ENCODE data around the gene MCF2L2.

The MCF2L2 gene

DNA sequence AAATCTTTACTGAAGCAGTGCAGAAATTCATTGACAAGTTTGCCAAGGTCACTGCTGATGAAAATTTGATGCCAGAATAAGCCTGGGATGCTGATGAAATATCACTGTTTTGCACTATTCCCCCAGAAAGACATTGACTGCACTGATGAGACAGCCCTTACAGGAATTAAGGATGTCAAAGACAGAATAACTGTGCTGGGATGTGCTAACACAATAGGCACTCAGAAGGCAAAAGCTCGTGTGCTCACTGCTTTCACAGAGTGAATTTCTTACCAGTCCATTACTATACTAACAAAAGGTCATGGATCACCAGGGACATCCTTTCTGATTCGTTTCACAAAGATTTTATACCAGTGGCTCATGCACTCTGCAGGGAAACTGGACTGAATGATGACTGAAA lies 69.4 kb downstream of the MCF2L2 start:
- DNase-seq, result no peak

DNA sequence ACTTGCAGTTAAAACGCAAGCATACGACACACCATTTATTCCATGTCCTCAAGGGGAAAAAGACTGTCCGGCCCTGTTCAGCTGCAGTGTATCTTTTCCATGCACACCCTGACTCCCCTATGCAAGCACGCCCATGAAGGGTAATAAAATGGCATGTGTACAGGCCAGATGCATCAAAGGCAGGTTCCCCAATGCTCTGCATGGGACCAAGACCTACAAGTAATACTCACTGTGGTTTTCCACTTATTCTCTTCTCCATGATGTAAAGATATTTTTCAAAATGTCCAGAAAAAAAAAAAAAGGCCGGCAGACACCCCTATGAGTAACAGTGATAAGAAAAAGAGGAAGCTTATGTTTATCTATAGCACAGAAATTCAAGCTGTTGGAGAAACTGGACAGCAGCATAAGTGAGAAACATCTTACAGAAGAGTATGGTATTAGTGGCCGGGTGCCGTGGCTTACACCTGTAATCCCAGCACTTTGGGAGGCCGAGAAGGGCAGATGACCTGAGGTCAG lies 70.8 kb downstream of the MCF2L2 start:
- DNase-seq, result no peak

DNA sequence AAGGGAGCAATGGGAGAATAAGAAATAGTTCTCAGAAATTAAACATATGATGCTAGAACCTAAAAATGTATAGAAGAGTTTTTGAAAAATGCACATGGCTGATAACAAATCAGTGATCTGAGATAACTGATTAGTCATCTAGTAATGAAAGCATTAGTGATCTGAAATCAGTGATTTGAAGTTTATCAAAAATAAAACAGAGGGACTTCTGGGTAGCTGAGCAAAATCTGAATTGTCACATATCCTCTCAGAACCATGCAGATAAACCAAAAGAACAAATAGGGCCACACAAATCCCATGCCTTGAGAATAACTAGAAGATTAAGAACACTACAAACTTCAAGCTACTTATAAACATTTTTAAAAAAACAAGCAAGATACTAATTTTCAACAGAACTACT lies 71.5 kb downstream of the MCF2L2 start:
- no peak for DNase-seq

DNA sequence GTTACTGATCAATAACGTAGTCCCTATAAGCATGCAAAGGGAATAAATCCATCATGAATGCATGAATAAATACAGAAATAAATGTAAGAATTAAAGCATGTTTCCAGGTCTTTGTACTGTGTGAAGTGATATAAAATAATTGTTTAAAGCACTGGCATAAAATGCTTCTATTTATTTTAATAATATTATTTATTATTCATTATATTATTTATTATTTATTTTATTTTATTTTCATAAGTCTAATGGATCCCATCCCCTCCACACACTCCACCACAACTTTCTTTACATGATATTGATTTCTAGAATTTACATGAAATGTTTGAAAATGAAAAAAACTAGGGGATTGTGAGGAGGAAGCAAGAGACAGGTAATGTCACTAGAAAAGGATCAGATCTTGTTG lies 73.5 kb downstream of the MCF2L2 start:
- no peak for DNase-seq

GRCh38 chr3:183354325-183354831 lies 74.0 kb downstream of the MCF2L2 start:
- DNase-seq, result no peak

- no peak for DNase-seq
These were observed 75.0 kb downstream of the MCF2L2 start for GRCh38 chr3:183353421-183353820.

DNA sequence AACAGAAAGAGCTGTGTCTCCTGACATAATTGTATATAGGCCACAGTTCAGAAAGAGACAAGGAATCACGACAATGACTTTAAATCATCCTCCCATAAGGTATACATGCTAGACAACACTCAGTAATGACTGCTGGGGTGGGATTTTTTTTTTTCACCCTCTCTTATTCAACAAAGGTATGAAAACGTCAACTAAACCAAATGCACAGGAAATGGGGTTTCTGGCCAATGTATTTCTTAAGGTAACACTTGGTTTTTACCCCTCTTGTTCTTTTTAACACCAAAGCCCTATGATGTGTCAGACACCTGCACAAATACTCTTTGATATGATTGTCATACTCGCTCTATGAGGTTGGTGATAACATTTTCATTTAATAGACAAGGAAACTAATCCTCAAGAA lies 78.3 kb downstream of the MCF2L2 start:
- DNase-seq, result peak; percentile 7

GRCh38 chr3:183349421-183350157 lies 78.8 kb downstream of the MCF2L2 start:
- DNase-seq, result no peak

GRCh38 chr3:183342824-183343223 lies 85.6 kb downstream of the MCF2L2 start:
- DNase-seq, result no peak

DNA sequence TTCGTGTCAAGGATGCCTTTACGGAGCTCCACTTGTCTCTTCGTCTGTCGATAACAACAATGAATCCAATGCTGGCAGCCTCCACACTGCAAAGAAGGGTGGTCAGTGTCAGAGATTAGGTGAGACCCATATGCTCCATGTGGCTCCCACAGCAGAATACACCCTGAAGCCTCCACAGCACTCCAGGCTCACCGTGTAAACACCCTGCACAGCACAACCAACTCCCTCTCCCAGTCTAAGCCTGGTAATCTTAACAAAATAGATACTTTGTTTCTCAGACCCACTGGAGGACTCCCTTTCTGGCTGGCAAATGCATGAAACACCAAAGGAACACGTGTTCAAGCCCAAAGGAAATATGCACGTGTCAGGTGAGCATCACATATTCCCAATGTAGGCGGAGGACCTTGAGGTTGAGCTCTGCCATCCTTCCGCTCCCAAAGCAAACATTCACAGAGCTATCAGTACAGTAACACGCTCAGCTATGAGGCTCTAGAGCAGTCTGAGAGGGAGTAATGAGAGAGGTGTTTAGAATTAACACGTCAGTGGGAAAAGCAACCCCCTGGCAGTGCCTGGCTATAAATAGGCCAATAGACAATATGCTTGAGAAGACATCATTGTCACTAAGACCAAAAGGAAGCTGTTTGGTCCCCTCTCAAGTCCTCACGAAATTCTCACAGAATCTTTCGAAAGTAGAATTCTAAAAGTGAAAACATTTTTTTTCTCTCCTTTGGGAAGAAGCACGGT lies 86.7 kb downstream of the MCF2L2 start:
- no peak for DNase-seq

- no peak for DNase-seq
These were observed 88.2 kb downstream of the MCF2L2 start for GRCh38 chr3:183340222-183340621.

DNA sequence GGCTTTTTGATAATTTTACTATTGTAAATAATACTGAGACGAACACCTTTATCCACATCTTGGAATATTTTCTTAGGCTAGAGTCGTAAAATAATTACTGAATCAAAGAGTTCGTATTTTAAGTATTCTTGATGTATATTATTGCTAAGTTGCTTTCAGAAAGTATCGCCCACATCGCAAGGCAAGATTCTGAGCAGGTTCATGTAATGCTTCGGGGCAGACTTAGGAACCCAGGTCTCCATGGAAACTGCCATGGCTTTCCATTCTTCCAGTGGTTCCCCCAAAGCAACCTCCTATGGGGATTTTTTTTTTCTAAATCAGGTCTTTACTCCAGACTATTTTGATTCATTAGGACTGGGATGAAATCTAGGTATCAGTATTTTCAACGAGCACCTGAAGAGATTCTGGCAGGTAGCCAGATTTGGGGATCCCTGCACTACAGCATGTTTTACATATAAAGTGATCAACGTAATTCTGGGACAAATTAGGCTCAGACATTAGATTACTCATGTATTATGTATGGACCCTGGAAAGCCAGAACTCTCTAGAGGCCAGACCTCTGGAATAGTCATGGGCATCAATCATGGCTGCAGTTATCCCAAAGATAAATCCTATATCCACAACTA lies 88.8 kb downstream of the MCF2L2 start:
- DNase-seq, result no peak

GRCh38 chr3:183338520-183338919 lies 89.9 kb downstream of the MCF2L2 start:
- no peak for DNase-seq

DNA sequence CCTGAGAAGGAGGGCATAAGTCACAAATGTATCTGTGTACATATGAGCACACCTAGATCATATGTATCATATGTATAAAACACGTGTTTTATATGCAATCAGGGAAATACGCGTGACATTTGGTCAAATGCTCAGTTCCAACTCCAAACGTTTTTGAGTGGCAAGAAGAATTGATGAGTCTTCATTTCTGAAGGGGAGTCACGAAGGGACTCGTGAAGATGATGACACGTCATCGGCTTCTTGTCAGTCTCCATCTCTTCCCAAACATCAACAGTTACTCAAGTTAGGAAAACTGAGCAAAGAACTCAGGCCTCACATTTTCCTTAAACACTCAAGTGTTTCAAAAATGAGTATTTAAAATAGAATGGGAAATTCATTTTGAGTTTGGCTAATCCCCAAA lies 95.9 kb downstream of the MCF2L2 start:
- DNase-seq, result no peak

DNA sequence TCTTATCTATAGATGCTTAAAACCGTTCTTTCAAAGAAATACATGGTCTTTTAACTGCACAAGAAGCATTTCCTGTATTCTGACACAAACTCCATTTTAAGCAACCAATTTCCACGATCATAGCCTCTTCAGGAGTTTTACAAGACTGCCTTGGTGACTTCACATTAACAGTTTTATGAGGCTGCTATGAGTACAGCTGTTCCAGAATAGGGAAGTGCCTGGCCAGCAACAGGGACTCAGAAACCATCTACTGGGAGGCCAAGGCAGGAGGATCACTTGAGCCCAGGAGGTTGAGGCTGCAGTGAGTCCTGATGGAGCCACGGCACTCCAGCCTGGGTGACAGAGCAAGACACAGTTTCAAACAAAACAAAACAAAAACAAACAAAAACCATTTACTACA lies 96.9 kb downstream of the MCF2L2 start:
- DNase-seq, result no peak

DNA sequence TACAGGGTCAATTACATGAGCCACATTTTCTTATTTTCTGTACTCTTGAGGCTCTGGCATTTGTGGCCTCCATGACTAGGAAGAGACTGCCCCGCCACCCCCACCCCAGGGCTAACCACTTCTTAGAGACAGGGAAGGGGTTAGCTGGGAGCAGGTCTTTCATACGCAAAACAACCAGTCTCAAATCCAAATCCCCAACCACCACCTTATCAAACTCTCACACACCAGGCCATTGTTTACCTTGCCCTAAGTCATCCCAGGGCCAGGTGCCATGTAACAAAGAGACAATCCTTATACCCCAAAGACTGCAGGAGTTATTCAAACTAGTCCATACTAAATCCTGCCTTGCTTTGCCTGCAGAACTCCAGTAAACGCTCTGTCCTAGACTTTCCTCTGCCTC lies 97.5 kb downstream of the MCF2L2 start:
- DNase-seq, result no peak

DNA sequence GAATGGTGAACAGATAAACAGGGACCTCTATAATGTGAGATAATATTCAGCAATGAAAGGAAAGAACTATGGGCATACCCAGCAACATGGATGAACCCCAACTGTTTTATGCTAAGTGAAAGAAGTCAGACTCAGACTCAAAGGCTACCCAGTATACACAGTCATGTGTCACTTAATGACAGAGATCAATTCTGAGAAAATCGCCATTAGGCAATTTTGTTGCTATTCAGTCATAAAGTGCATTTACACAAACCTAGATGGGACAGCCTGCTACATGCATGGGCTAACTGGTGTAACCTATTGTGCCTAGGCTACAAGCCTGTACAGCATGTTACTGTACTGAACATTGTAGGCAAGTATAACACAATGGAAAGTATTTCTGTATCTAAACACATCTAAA lies 98.9 kb downstream of the MCF2L2 start:
- DNase-seq, result no peak

DNA sequence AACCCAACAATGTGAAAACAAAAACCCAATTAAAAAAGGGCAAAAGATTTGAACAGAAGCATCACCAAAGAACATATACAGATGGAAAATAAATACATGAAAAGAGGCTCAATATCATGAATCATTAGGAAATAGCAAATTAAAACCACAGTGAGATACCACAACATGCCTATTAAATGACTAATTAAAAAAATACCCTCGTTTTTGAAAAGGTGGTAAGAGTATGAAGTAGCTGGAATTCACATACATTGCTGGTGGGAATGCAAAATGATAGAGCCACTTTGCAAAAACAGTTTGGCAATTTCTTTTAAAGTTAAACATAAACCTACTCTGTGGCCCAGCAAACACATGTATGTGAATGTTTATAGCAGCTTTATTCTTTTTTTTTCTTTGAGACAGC lies 99.6 kb downstream of the MCF2L2 start:
- no peak for DNase-seq

DNA sequence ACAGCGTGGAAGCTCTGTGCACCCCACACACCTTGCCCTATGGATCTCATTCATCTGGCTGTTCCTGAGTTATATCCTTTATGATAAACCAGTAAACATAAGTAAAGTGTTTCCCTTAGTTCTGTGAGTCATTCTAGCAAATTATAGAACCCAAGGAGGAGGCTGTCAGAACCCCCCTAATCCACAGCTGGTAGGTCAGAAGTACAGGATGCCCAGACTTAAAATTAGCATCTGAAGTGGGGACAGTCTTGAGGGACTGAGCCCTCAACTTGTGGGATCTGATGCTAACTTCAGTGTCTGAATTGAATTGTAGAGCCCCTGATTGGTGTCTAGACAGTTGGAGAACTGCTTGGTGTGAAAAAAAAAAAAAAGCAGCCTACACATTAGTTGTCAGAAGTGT lies 100.3 kb downstream of the MCF2L2 start:
- DNase-seq, result no peak

GRCh38 chr3:183327343-183327742 lies 101.1 kb downstream of the MCF2L2 start:
- DNase-seq, result no peak

DNA sequence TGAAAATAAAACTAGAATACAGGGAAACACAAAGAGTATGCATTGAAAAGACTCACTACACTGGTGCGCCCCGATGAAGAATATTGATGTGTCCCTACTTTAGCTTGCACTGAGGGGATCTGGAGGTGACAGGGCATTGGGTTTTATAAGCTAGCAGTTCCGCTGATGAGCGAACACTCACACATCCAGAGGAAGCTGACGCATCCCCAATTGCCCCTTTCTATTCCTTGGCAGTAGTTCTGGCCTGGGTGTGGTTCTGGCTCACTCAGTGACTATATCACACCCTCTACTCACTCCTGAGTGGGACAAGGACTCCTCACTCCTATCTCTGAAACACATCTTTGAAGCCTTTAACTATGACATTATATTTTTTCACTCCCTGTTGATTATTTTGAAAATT lies 104.3 kb downstream of the MCF2L2 start:
- no peak for DNase-seq

DNA sequence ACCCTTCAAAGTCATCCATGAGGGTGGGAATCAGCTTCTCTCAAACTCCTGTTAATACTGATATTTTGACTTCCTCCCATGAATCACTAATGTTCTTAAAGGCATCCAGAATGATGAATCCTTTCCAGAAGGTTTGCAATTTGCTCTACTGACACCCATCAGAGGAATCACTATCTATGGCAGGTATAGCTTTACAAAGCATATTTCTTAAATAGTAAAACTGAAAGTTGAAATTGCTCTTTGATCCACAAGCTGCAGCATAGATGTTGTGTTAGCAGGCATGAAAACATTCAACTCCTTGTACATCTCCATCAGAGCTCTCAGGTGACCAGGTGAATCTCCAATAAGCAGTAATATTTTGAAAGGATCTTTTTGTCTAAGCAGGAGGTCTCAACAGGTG lies 109.0 kb downstream of the MCF2L2 start:
- DNase-seq, result no peak

GRCh38 chr3:183318877-183319276 lies 109.5 kb downstream of the MCF2L2 start:
- DNase-seq, result no peak
